GM23248 (cell line): ENCODE results near the gene MIA2.

Experiments
- EZH2 ChIP-seq: fragments of 200-600 bp; sonication (generic); IDR thresholded peaks from 2 replicates; pipeline ENCODE4 v1.6.1; 2018; ENCODE audit warnings: antibody characterized with exemption, mild to moderate bottlenecking; ENCODE audit not compliant: insufficient read depth, poor library complexity, severe bottlenecking
- EZH2phosphoT487 ChIP-seq: fragments of 200-600 bp; sonication (generic); IDR thresholded peaks from 2 replicates; pipeline ENCODE4 v1.6.1; 2018; ENCODE audit warnings: antibody characterized with exemption, moderate library complexity, mild to moderate bottlenecking, low read depth; ENCODE audit not compliant: insufficient read depth

DNA sequence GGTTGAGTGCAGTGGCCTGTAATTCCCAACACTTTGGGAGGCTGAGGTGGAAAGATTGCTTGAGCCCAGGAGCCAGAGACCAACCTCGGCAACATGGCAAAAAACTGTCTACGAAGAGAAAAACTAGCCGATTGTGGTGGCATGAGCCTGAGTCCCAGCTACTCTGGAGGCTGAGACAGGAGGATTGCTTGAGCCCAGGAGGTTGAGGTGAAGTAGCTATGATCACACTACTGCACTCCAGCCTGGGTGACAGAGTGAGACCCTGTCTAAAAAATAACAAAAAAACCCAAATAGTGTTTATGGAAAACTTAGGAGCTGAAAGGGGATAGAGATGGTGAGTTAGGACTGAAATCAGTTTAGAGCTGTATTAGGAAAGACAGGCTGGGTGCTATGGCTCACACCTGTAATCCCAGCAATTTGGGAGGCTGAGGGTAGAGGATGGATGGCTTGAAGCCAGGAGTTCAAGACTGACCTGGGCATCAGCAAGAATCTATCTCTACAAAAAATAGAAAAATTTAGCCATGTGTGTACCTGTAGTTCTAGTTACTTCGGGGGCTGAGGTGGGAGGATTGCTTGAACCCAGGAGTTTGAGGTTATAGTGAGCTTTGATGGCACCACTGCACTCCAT, 49.0 kb upstream of the MIA2 start:
- no peak for TF ChIP-seq EZH2
- no peak for TF ChIP-seq EZH2phosphoT487
